Measurements from ENCODE around the gene ARCN1. TPM values are rescaled to one million over a fixed set of nuclear protein-coding genes. Genes with fewer than 3 reads are reported as not detected.
A peak's percentile ranks its signal among the peaks of the same experiment; 100 is the strongest.

The ARCN1 gene
- total and polyA plus RNA-seq, 2 of the 4 experiments (the other 2 are of a cell fraction): 148 to 212 TPM

GRCh38 chr11:118532852-118533768, 39.1 kb upstream of the ARCN1 start:
- DNase-seq (no peak), ATAC-seq (ENCODE audit: low read depth) (no peak)
- no peak overlapping the region for H3K4ac ChIP-seq (ENCODE audit: low read depth, low read length)
- H2BK20ac ChIP-seq (ENCODE audit: low read depth, low read length): no peak overlapping the region
- H4K8ac ChIP-seq (ENCODE audit: low read depth in 2 of 2, low read length in 2 of 2): no peak overlapping the region
- H3K79me1 ChIP-seq (ENCODE audit: low read depth in 1 of 2, low read length in 2 of 2): peaks cover 0 to 19% of the 10 kb centered on the region in 2 experiments; a peak in 3 of 4 replicates
- intact Hi-C loops (cut with micrococcal nuclease) (no loop called here), in situ Hi-C loops (cut with MboI; ENCODE audit: low sequenced_read_pairs) (no loop called here), dilution Hi-C loops (cut with HindIII; ENCODE audit: low sequenced_read_pairs, unreplicated experiment) (no loop called here)
- H3K56ac ChIP-seq (ENCODE audit: extremely low read depth, insufficient read depth, low read length): no peak overlapping the region
- H3K9me1 ChIP-seq (ENCODE audit: insufficient read depth, low read length): no peaks in the 10 kb centered on the region; the same call in 1 of the 2 replicates
- H4K20me1 ChIP-seq (ENCODE audit: insufficient read depth, low read length): no peaks in the 10 kb centered on the region
- no peak overlapping the region for H3K4me2 ChIP-seq (ENCODE audit: low read depth, low read length)
- no peak overlapping the region for H3K18ac ChIP-seq (ENCODE audit: low read depth, low read length)
- H2AK5ac ChIP-seq (ENCODE audit: low read depth, low read length): no peak overlapping the region
- no peak overlapping the region for H4K91ac ChIP-seq (ENCODE audit: insufficient read depth, low read depth, low read length)
- H3K4me1 ChIP-seq (ENCODE audit: control insufficient read depth, insufficient read depth, low read length): peaks cover 2% of the 10 kb centered on the region; the same call in 1 of the 2 replicates
- no peak overlapping the region for H2AFZ ChIP-seq (replicated peaks; ENCODE audit: low read length, poor library complexity)
- ChIA-PET POLR2A (ENCODE audit: unreplicated experiment) (interaction anchor here (1.0 kb wide), 1 partner anchor 40 kb away, joined by 3 read pairs; no protein-coding TSS in a partner anchor), CTCF (interaction anchor here (0.9 kb wide), 1 partner anchor 9 kb away, joined by 3 read pairs; no protein-coding TSS in a partner anchor)
- H3K9ac ChIP-seq (ENCODE audit: low read depth, low read length): no peak overlapping the region
- H3K14ac ChIP-seq (replicated peaks; ENCODE audit: low read depth, low read length): no peak overlapping the region
- H2BK5ac ChIP-seq (ENCODE audit: low read depth, low read length, poor library complexity, severe bottlenecking): no peak overlapping the region
- no peak overlapping the region for H3K27ac ChIP-seq (ENCODE audit: insufficient read depth, low read length)
- H2BK120ac ChIP-seq (ENCODE audit: low read depth, low read length): no peak overlapping the region
- 96% methylated on average over 14 of the region's 19 CpGs; no CpG with 5 or more reads in 1 of the 2 experiments for WGBS, 2 experiments (ENCODE audit: extremely low coverage in 2 of 2, insufficient read length in 1 of 2)
- no peak overlapping the region for H3K4me3 ChIP-seq (ENCODE audit: insufficient read depth, low read depth, low read length)
- H3K23ac ChIP-seq (ENCODE audit: low read depth, low read length): no peak overlapping the region
- H2BK15ac ChIP-seq (ENCODE audit: low read depth, low read length): no peak overlapping the region
- H3K9me3 ChIP-seq (ENCODE audit: control insufficient read depth, insufficient read depth, low read length): no peaks in the 10 kb centered on the region
- peak overlapping the region; percentile 37 for H2AK9ac ChIP-seq (replicated peaks; ENCODE audit: low read depth, low read length, poor library complexity)
- BruUV-seq (replicated peaks): no TSS peak
- no peak overlapping the region for H4K5ac ChIP-seq (ENCODE audit: low read depth, low read length)
- peaks cover 3% of the 10 kb centered on the region; the same call in 1 of the 2 replicates for H3K36me3 ChIP-seq (ENCODE audit: control insufficient read depth, insufficient read depth, low read length)
- no peaks in the 10 kb centered on the region for H3K27me3 ChIP-seq (ENCODE audit: control insufficient read depth, insufficient read depth, low read length)
- TF ChIP-seq, protein P1, sequence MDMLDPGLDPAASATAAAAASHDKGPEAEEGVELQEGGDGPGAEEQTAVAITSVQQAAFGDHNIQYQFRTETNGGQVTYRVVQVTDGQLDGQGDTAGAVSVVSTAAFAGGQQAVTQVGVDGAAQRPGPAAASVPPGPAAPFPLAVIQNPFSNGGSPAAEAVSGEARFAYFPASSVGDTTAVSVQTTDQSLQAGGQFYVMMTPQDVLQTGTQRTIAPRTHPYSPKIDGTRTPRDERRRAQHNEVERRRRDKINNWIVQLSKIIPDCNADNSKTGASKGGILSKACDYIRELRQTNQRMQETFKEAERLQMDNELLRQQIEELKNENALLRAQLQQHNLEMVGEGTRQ (IDR thresholded peaks at IDR 0.05; ENCODE audit: low read depth, low read length): no peak
- TF ChIP-seq RCOR1 (IDR thresholded peaks at IDR 0.05; ENCODE audit: insufficient replicate concordance, low read length) (no peak), CHD1 (IDR thresholded peaks at IDR 0.05; ENCODE audit: low read depth, low read length) (no peak), CEBPB (IDR thresholded peaks at IDR 0.05; ENCODE audit: low read depth, low read length) (no peak), MXI1 (IDR thresholded peaks at IDR 0.05; ENCODE audit: borderline replicate concordance, low read depth, low read length) (no peak), RFX5 (IDR thresholded peaks at IDR 0.05; ENCODE audit: low read depth, low read length) (no peak), POLR2A (IDR thresholded peaks at IDR 0.05; ENCODE audit: low read depth, low read length) (no peak), FOS (IDR thresholded peaks at IDR 0.05; ENCODE audit: low read depth, low read length) (no peak), BHLHE40 (IDR thresholded peaks at IDR 0.05; ENCODE audit: low read depth, low read length) (no peak), MAZ (IDR thresholded peaks at IDR 0.05; ENCODE audit: borderline replicate concordance, low read depth, low read length) (no peak), NFE2L2 (IDR thresholded peaks at IDR 0.05; ENCODE audit: low read depth, low read length) (no peak), CTCF (conservative IDR thresholded peaks at IDR 0.05; ENCODE audit: low read depth, low read length) (no peak), ELK1 (IDR thresholded peaks at IDR 0.05; ENCODE audit: borderline replicate concordance, low read depth, low read length) (no peak), SMC3 (IDR thresholded peaks at IDR 0.05; ENCODE audit: low read depth, low read length) (no peak)

Measured in IMR-90 (cell line).